ENCODE measurements around the gene MAD1L1.

DNA sequence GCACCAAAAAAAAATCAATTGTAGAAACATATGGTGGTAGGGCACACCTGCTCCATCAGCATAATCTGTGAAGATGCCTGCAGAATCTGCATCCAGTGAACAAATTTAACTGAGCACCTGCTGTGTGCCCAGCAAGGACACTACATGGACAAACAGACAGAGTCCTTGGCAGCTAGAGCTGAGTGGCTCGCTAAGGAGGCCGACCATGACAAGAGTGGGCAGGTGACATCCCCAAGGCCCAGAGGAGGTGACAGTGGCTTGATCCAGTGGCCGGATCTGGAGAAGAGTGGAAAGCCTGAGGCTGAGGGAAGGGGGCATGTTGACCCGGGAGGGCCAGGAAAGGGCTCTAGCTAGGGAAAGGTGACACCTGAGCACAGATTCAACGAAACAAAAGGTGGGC lies 68.1 kb downstream of the MAD1L1 start:
- TF ChIP-seq CTCF (IDR thresholded peaks at IDR 0.05): no peak
- TF ChIP-seq POLR2A (IDR thresholded peaks at IDR 0.05): no peak
